Right atrium auricular region (tissue), 2 donors: Measurements from ENCODE around the gene CCNI2. TPM values are rescaled to one million over a fixed set of nuclear protein-coding genes. Genes with fewer than 3 reads are reported as not detected.

ENCODE experiments used
- DNase-seq: peaks from one replicate; pipeline ENCODE4 v3.0.0-alpha.2; 2019; ENCODE audit warnings: low spot score
- H3K27ac ChIP-seq, 2 donors: fragments of 200-600 bp; sonication (generic); 1 replicate in 1 of 2; 2 replicates in 1 of 2; pipeline ENCODE4 v1.5.1; 2016 to 2019
- H3K27me3 ChIP-seq, 2 donors: fragments of 200-600 bp; sonication (generic); one replicate each; pipeline versions ENCODE4 v1.5.1 to v1.6.0; 2017 to 2019
- H3K36me3 ChIP-seq: fragments of 200-600 bp; sonication (generic); one replicate; pipeline ENCODE4 v1.5.1; 2016
- H3K4me1 ChIP-seq, 2 donors: fragments of 200-600 bp; sonication (generic); one replicate each; pipeline versions ENCODE4 v1.5.1 to v1.6.0; 2017 to 2019
- H3K4me3 ChIP-seq, 2 donors: fragments of 200-600 bp; sonication (generic); 1 replicate in 1 of 2; 2 replicates in 1 of 2; pipeline ENCODE4 v1.5.1; 2017 to 2019; ENCODE audit warnings: mild to moderate bottlenecking in 1 of 2, moderate library complexity in 1 of 2
- H3K9me3 ChIP-seq, 2 donors: fragments of 200-600 bp; sonication (generic); one replicate each; pipeline ENCODE4 v1.5.1; 2019
- CTCF ChIP-seq, 2 donors: fragments of 200-600 bp; sonication (generic); IDR thresholded peaks; one replicate each; pipeline ENCODE4 v1.5.1; 2019; ENCODE audit warnings: antibody characterized with exemption in 2 of 2
- total RNA-seq, 2 donors: library from RNA; depleted of rRNA; stranded (reverse); fragments of >200 nt; gene quantifications; one replicate each; pipeline ENCODE4 v1.1.0, GENCODE V29; 2016

CCNI2 gene
- total RNA-seq, 2 donors from 2014 or later = not detected

- Histone ChIP-seq H3K4me1 (peaks cover 0 to 47% of the 10 kb centered on the region in 2 donors), H3K4me3 (peak within 1 kb of the TSS; percentile 55 to 83), H3K9me3 (no peaks in the 10 kb centered on the region), H3K27ac (peak within 1 kb of the TSS; percentile 66 to 77), H3K36me3 (no peaks in the 10 kb centered on the region), H3K27me3 (no peaks in the 10 kb centered on the region)
- peak; percentile 73 for DNase-seq
- TF ChIP-seq CTCF (IDR thresholded peaks at IDR 0.05) = no peak
These were observed 30.2 kb downstream of the CCNI2 start, which contains the start of gene SEPTIN8 for GRCh38 chr5:132777209-132778069. Gene SEPTIN8, minus strand, starts transcription at chr5:132777239. Its CDS starts 102 bp downstream, at chr5:132777137.

DNA sequence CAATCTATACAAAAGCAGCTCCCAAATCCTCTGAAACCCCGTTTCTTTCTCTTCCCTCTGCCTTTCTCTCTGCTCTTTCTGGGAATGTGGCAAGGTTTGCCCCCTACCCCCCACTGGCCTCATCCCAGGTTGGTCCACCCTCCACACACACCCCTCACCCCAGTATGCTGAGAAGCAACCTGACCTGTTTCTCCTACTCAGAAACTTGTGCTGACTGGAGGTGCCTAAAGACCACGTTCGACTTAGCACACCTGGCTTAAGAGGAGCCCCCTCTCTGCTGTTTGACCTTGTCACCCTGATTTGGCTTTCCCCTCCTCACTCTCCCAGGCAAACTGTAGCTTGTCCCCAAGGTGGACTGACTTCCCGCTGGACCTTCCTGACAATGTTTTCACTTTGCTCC, 30.9 kb downstream of the CCNI2 start:
- Histone ChIP-seq H3K27ac (peak overlapping the region; percentile 66 to 77), H3K36me3 (no peaks in the 10 kb centered on the region), H3K4me3 (peak overlapping the region in 1 of 2 donors; percentile 83), H3K4me1 (peaks cover 0 to 40% of the 10 kb centered on the region in 2 donors), H3K9me3 (no peaks in the 10 kb centered on the region), H3K27me3 (no peaks in the 10 kb centered on the region)
- no peak for DNase-seq
- TF ChIP-seq CTCF (IDR thresholded peaks at IDR 0.05) = no peak

DNA sequence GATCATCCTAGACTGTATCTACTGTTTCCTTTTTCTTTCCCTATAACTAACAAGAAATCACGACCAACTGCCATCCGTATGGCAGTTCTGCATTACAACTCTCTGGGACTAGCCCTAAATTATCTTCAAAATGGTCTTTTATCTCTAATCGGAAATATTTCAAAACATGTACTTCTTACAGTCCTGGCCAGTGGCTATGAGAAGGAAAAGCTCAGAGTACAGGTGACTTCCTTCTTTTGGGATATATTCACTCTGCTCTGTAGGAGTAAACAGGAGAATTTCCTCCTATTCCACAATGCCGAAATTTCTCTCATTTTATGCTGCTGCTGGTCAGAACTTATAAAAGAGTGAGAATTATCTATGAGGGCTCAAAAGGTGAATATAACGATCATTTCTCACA, 31.6 kb downstream of the CCNI2 start:
- Histone ChIP-seq H3K4me3 (no peak overlapping the region), H3K4me1 (peaks cover 0 to 32% of the 10 kb centered on the region in 2 donors), H3K27ac (no peak overlapping the region)

GRCh38 chr5:132779961-132780360, 32.7 kb downstream of the CCNI2 start:
- Histone ChIP-seq H3K4me1 (peaks cover 0 to 21% of the 10 kb centered on the region in 2 donors), H3K4me3 (no peak overlapping the region), H3K36me3 (no peaks in the 10 kb centered on the region), H3K9me3 (no peaks in the 10 kb centered on the region), H3K27ac (no peak overlapping the region), H3K27me3 (no peaks in the 10 kb centered on the region)
- no peak for TF ChIP-seq CTCF (IDR thresholded peaks at IDR 0.05)
- DNase-seq = no peak

More for the DNA sequence above, 31.6 kb downstream of the CCNI2 start:
- no peak for TF ChIP-seq CTCF (IDR thresholded peaks at IDR 0.05)
- no peaks in the 10 kb centered on the region for H3K9me3 ChIP-seq
- H3K36me3 ChIP-seq = no peaks in the 10 kb centered on the region
- no peaks in the 10 kb centered on the region for H3K27me3 ChIP-seq
- no peak for DNase-seq

GRCh38 chr5:132780577-132780976, 33.4 kb downstream of the CCNI2 start:
- H3K36me3 ChIP-seq = no peaks in the 10 kb centered on the region
- TF ChIP-seq CTCF (IDR thresholded peaks at IDR 0.05) = no peak
- no peak for DNase-seq
- no peak overlapping the region for H3K27ac ChIP-seq
- H3K4me3 ChIP-seq = no peak overlapping the region
- no peaks in the 10 kb centered on the region for H3K9me3 ChIP-seq
- H3K27me3 ChIP-seq = no peaks in the 10 kb centered on the region
- H3K4me1 ChIP-seq = peaks cover 0 to 15% of the 10 kb centered on the region in 2 donors
